Hepatocyte (in vitro differentiated cells): Measurements from ENCODE around the gene C1orf50.

Source experiments
- CTCF ChIP-seq: fragments of 200-600 bp; sonication (generic); IDR thresholded peaks from 2 replicates; pipeline ENCODE4 v1.5.1; 2016; ENCODE audit warnings: antibody characterized with exemption, mild to moderate bottlenecking; ENCODE audit not compliant: poor library complexity
- EZH2 ChIP-seq: fragments of 200-600 bp; sonication (generic); IDR thresholded peaks from 2 replicates; pipeline ENCODE4 v1.6.1; 2016; ENCODE audit warnings: antibody characterized with exemption, mild to moderate bottlenecking, borderline replicate concordance
- EZH2phosphoT487 ChIP-seq: fragments of 200-600 bp; sonication (generic); IDR thresholded peaks from one replicate; pipeline ENCODE4 v1.6.1; 2018; ENCODE audit warnings: antibody characterized with exemption, mild to moderate bottlenecking, low read depth, moderate library complexity; ENCODE audit not compliant: unreplicated experiment, severe bottlenecking

- TF ChIP-seq CTCF (no peak), EZH2phosphoT487 (no peak), EZH2 (no peak)
Observed at GRCh38 chr1:42815941-42816584, 49.0 kb downstream of the C1orf50 start.
